T-helper 2 cell treated with Interferon-gamma antibody and Interleukin-4, amounts not matched to agents 5 μg/mL and 100 μg/mL, for 36 hours (primary cell): ENCODE results near the gene ZFR.
"Not testable (repeated sequence)": the region's sequence is repeated elsewhere in the genome, so short reads cannot be mapped to it uniquely, and the experiment has no call there.

Experiments
- DNase-seq: peaks from one replicate; pipeline ENCODE4 v3.0.0; 2021; ENCODE audit warnings: low spot score
- H3K27ac Mint-ChIP-seq: one replicate; pipeline ENCODE4 v1.8.0; 2021; ENCODE audit warnings: mild to moderate bottlenecking, mixed read lengths
- H3K27me3 Mint-ChIP-seq: one replicate; pipeline ENCODE4 v1.8.0; 2021; ENCODE audit warnings: low read depth, mixed read lengths
- H3K36me3 Mint-ChIP-seq: one replicate; pipeline ENCODE4 v1.8.0; 2021; ENCODE audit warnings: low read depth, mixed read lengths
- H3K4me1 Mint-ChIP-seq: one replicate; pipeline ENCODE4 v1.8.0; 2021; ENCODE audit warnings: low read depth, mixed read lengths
- H3K4me3 Mint-ChIP-seq: one replicate; pipeline ENCODE4 v1.8.0; 2022; ENCODE audit warnings: mild to moderate bottlenecking, moderate library complexity, mixed read lengths
- H3K9me3 Mint-ChIP-seq: one replicate; pipeline ENCODE4 v1.8.0; 2021; ENCODE audit warnings: mixed read lengths

ZFR gene

GRCh38 chr5:32443541-32444430, 754 bp downstream of the ZFR start:
- peak; percentile 54 for DNase-seq
- Mint-ChIP-seq H3K27ac (peak overlapping the region; percentile 90), H3K9me3 (no peaks in the 10 kb centered on the region), H3K4me1 (peaks cover 26% of the 10 kb centered on the region), H3K4me3 (peak overlapping the region; percentile 90), H3K27me3 (peaks cover 9% of the 10 kb centered on the region), H3K36me3 (peaks cover 13% of the 10 kb centered on the region)

DNA sequence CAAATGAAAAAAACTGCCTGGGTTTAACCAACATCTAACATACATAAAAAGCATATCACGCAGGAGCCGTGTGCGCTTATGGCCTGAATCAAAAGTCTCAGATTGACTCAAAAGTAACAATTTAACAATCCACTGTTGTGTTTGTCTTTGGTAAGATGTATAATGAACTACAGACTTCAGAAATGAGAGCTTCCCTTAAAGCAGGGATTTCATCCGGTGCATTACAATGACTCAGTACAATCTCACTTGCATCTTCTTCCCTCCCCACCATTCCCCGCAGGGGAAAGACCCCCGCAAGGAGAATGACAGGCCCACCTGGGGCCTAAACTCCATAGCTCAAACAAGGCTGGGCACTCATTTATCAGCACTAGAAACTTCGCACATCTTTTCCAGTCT, 1.4 kb downstream of the ZFR start:
- Mint-ChIP-seq H3K9me3 (no peaks in the 10 kb centered on the region), H3K4me1 (peaks cover 26% of the 10 kb centered on the region), H3K4me3 (peak overlapping the region; percentile 90), H3K27me3 (peaks cover 9% of the 10 kb centered on the region), H3K36me3 (peaks cover 14% of the 10 kb centered on the region), H3K27ac (peak overlapping the region; percentile 86)
- DNase-seq = peak; percentile 57

DNA sequence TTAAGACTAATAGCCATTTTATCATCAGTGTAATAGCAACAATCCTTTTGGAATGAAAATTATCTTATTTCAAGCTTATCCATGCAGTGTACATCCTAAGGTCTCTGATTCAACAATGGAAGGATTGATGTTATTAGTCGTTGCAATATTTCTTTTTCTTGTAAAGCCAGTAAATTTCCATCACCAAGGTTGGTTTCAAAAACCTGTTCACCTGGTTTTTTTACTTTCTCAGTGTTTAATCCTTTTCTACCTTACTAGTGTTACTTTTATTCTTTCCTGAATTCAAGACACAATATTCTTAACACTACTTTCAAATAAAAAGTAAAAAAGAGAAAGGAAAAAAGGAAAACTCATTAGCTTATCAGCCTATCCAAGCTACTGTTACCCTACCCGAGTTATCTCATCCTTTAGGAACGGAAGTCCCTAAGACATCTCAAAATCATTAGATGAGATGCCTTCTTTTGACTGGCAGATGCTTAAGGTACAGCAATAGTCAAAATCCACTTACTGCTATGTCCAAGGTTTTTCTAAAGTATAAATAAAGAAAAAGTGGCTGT, 5.4 kb downstream of the ZFR start:
- H3K4me3 Mint-ChIP-seq = no peak overlapping the region
- H3K36me3 Mint-ChIP-seq = peaks cover 12% of the 10 kb centered on the region
- no peaks in the 10 kb centered on the region for H3K9me3 Mint-ChIP-seq
- no peaks in the 10 kb centered on the region for H3K27me3 Mint-ChIP-seq
- no peak overlapping the region for H3K27ac Mint-ChIP-seq
- DNase-seq = no peak
- peaks cover 23% of the 10 kb centered on the region for H3K4me1 Mint-ChIP-seq

DNA sequence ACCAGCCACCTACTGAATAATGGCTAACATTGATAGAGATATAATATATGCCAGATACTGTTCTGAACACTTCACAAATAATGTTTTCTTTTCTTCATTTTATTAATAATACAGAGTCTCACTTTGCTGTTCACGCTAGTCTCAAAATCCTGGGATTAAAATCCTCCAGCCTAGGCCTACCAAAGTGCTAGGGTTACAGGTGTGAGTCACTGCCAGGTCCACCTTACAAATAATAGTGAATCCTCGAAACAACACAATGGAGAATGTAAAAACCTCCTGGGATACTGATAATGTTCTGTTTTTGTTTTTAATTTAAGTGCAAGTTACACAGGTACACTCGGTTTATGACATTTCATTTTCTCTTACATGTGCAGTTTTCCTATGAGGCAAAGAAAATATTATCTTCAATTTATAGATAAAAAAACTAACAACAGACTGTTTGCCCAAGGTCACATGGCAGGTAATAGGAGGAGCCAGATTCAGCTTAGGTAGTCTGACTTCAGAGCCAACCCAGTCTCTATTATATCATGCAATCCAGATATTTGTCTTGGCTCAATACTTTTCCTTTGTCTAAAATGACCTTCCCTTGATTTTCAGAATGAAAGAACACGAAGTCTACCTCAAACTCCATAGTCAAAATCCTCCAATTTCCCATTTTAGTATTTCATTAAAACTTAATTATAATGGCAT, 7.8 kb downstream of the ZFR start:
- H3K9me3 Mint-ChIP-seq = no peaks in the 10 kb centered on the region
- H3K27me3 Mint-ChIP-seq = no peaks in the 10 kb centered on the region
- H3K36me3 Mint-ChIP-seq = peaks cover 8% of the 10 kb centered on the region
- H3K4me3 Mint-ChIP-seq = no peak overlapping the region
- H3K27ac Mint-ChIP-seq = no peak overlapping the region
- no peak for DNase-seq
- peaks cover 15% of the 10 kb centered on the region for H3K4me1 Mint-ChIP-seq

- Mint-ChIP-seq H3K27me3 (no peaks in the 10 kb centered on the region), H3K4me1 (peaks cover 12% of the 10 kb centered on the region), H3K27ac (no peak overlapping the region), H3K36me3 (peaks cover 17% of the 10 kb centered on the region), H3K4me3 (no peak overlapping the region), H3K9me3 (no peaks in the 10 kb centered on the region)
- no peak for DNase-seq
Measured at GRCh38 chr5:32435383-32435782, 9.2 kb downstream of the ZFR start.

DNA sequence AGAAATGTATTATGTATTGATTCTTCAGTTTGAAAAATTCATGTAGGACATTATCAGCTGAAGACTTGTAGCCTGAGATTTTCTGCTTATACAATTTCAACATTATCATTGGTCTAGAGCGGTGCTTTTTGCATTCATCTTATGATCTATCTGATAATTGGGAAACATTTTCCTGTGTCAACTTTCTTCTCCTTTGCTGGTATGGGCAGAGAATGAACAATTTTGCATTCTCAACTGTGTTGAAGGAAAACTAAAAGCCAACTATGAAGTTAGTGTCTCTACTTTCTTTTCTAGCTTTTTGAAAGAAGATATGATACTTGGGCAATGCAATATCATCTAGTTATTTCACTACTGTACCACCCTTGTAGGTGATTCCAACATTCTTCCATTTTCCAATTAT, 10.3 kb downstream of the ZFR start:
- H3K27me3 Mint-ChIP-seq = no peaks in the 10 kb centered on the region
- no peak overlapping the region for H3K4me3 Mint-ChIP-seq
- H3K9me3 Mint-ChIP-seq = no peaks in the 10 kb centered on the region
- H3K4me1 Mint-ChIP-seq = peaks cover 12% of the 10 kb centered on the region
- peaks cover 22% of the 10 kb centered on the region for H3K36me3 Mint-ChIP-seq
- DNase-seq = no peak
- H3K27ac Mint-ChIP-seq = no peak overlapping the region

- H3K36me3 Mint-ChIP-seq = peaks cover 33% of the 10 kb centered on the region
- no peak for DNase-seq
- peaks cover 7% of the 10 kb centered on the region for H3K9me3 Mint-ChIP-seq
- H3K4me1 Mint-ChIP-seq = peaks cover 12% of the 10 kb centered on the region
- H3K27ac Mint-ChIP-seq = no peak overlapping the region
- no peak overlapping the region for H3K4me3 Mint-ChIP-seq
- H3K27me3 Mint-ChIP-seq = no peaks in the 10 kb centered on the region
Measured at GRCh38 chr5:32432633-32433032, 11.9 kb downstream of the ZFR start.

- H3K9me3 Mint-ChIP-seq = peaks cover 23% of the 10 kb centered on the region
- H3K27me3 Mint-ChIP-seq, DNase-seq, H3K4me3 Mint-ChIP-seq: not testable (repeated sequence)
- peaks cover 48% of the 10 kb centered on the region for H3K36me3 Mint-ChIP-seq
- H3K4me1 Mint-ChIP-seq = peaks cover 12% of the 10 kb centered on the region
- H3K27ac Mint-ChIP-seq = peak overlapping the region; percentile 19
Measured at GRCh38 chr5:32430825-32431224, 13.7 kb downstream of the ZFR start.

DNA sequence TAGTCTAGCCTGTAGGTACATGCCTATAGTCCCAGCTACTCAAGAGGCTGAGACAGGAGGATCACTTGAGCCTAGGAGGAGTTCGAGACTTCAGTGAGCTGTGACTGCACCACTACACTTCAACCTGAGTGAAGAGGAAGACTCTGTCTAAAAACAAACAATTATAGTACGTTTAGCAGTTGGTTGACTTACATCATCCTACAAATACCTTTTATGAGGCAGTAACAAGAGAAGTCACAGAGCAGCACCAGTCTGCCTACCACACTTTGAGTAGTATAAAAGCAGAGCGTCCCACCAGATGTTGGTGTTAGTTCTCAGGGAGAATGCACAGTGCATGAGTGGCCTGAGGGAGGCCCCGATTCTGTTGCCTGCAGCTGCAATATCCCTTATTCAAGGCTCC, 16.1 kb downstream of the ZFR start:
- H3K9me3 Mint-ChIP-seq = peaks cover 23% of the 10 kb centered on the region
- H3K27me3 Mint-ChIP-seq = no peaks in the 10 kb centered on the region
- H3K4me1 Mint-ChIP-seq = peaks cover 13% of the 10 kb centered on the region
- H3K27ac Mint-ChIP-seq = no peak overlapping the region
- H3K36me3 Mint-ChIP-seq = peaks cover 55% of the 10 kb centered on the region
- no peak for DNase-seq
- H3K4me3 Mint-ChIP-seq = no peak overlapping the region

GRCh38 chr5:32426440-32427151, 17.9 kb downstream of the ZFR start:
- DNase-seq = no peak
- H3K27me3 Mint-ChIP-seq = no peaks in the 10 kb centered on the region
- peaks cover 12% of the 10 kb centered on the region for H3K4me1 Mint-ChIP-seq
- H3K4me3 Mint-ChIP-seq = no peak overlapping the region
- H3K9me3 Mint-ChIP-seq = peaks cover 23% of the 10 kb centered on the region
- H3K36me3 Mint-ChIP-seq = peaks cover 57% of the 10 kb centered on the region
- no peak overlapping the region for H3K27ac Mint-ChIP-seq

DNA sequence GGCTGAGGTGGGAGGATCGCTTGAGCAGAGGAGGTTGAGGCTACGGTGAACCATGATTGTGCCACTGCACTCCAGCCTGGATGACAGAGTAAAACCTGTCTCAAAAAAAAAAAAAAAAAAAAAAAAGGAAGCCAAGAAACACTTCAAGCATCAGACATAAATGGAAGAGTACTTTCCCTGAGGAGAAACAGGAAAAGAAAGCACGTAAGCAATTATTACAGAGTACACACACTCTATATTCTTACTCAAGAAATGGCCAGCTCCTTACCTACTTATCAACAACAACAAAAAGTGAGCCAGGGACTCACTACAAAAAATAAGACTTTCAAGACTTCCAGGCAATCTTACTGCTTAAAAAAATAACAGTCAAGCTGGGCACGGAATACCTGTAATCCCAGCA, 21.8 kb downstream of the ZFR start:
- Mint-ChIP-seq H3K27me3 (no peaks in the 10 kb centered on the region), H3K4me3 (no peak overlapping the region), H3K4me1 (peaks cover 15% of the 10 kb centered on the region), H3K27ac (no peak overlapping the region), H3K9me3 (peaks cover 16% of the 10 kb centered on the region), H3K36me3 (peaks cover 39% of the 10 kb centered on the region)
- no peak for DNase-seq

- Mint-ChIP-seq H3K4me1 (peaks cover 15% of the 10 kb centered on the region), H3K4me3 (no peak overlapping the region), H3K27ac (no peak overlapping the region), H3K9me3 (peaks cover 2% of the 10 kb centered on the region), H3K27me3 (no peaks in the 10 kb centered on the region), H3K36me3 (peaks cover 36% of the 10 kb centered on the region)
- no peak for DNase-seq
Measured at GRCh38 chr5:32421075-32421474, 23.5 kb downstream of the ZFR start.

DNA sequence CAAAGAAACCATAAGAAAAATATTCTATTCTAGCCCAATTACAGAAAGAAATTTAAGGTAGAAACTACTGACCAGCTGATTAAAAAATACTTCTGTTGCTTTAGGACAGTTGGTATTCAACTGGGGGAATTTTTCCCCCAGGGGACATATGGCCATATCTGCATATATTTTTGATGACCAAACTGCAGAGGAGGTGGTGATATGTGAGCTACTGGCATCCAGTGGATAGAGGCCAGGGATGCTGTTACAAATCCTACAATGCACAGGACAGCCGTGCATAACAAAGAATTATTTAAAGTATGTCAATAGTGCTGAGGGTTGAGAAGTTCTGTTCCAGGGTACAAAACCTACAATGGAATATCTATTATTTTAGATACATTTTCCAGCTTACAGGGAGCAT, 24.0 kb downstream of the ZFR start:
- DNase-seq = no peak
- Mint-ChIP-seq H3K9me3 (no peaks in the 10 kb centered on the region), H3K4me3 (no peak overlapping the region), H3K27ac (no peak overlapping the region), H3K4me1 (peaks cover 15% of the 10 kb centered on the region), H3K36me3 (peaks cover 40% of the 10 kb centered on the region), H3K27me3 (no peaks in the 10 kb centered on the region)

DNA sequence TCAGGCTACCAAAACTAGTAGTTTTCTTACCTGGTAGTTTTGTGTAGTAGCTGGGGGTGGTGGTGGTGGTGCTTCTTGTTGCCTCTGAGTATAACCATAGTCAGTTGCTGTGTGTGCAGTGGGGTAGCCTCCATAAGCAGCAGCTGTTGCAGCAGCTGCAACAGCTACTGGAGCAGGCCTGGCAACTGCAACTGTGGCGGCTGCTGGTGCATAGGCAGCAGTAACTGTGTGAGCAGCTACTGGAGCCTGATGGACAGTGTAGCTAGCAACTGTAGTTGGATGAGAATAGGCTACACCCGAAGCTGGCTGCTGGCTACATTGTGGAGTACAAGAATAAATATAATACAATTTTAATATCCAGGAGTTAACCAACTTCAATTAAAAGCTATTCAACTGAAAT, 24.7 kb downstream of the ZFR start:
- DNase-seq = no peak
- Mint-ChIP-seq H3K4me3 (no peak overlapping the region), H3K27me3 (no peaks in the 10 kb centered on the region), H3K4me1 (peaks cover 15% of the 10 kb centered on the region), H3K9me3 (no peaks in the 10 kb centered on the region), H3K27ac (no peak overlapping the region), H3K36me3 (peaks cover 43% of the 10 kb centered on the region)
